Measurements from ENCODE around the gene TLE2.

DNA sequence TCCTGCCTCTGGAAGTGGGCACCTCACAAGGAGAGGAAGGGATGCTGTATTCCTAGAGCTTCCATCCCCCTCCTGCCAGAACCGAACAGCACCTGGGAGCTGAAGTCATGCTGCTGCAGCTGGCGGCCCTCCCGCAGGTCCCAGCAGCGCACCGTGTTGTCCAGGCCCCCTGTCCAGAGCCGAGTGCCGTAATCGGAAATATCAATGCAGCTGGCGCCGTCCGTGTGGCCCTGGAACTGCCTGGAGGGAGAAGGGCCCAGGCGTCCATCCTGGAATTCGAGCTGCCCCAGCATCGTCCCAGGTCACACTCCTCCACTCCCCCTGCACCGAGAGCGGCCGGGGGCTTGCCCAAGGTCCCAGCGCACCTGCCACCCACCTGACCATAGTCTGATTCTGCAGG, 23.7 kb downstream of the TLE2 start:
- TF ChIP-seq, protein P1, sequence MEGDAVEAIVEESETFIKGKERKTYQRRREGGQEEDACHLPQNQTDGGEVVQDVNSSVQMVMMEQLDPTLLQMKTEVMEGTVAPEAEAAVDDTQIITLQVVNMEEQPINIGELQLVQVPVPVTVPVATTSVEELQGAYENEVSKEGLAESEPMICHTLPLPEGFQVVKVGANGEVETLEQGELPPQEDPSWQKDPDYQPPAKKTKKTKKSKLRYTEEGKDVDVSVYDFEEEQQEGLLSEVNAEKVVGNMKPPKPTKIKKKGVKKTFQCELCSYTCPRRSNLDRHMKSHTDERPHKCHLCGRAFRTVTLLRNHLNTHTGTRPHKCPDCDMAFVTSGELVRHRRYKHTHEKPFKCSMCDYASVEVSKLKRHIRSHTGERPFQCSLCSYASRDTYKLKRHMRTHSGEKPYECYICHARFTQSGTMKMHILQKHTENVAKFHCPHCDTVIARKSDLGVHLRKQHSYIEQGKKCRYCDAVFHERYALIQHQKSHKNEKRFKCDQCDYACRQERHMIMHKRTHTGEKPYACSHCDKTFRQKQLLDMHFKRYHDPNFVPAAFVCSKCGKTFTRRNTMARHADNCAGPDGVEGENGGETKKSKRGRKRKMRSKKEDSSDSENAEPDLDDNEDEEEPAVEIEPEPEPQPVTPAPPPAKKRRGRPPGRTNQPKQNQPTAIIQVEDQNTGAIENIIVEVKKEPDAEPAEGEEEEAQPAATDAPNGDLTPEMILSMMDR (IDR thresholded peaks at IDR 0.05 in 2 of 3, conservative IDR thresholded peaks at IDR 0.05 in 1 of 3; ENCODE audit: borderline replicate concordance in 1 of 3, insufficient read depth in 1 of 3, low read depth in 2 of 3, low read length in 2 of 3) = no peak
- TF ChIP-seq SP1 (IDR thresholded peaks at IDR 0.05; ENCODE audit: low read depth) (no peak), JUND (IDR thresholded peaks at IDR 0.05) (no peak)

All from HCT116 (cell line).